Placental pericyte (primary cell): ENCODE measurements around the gene SEMA4A. TPM values are rescaled to one million over a fixed set of nuclear protein-coding genes. Genes with fewer than 3 reads are reported as not detected.

Experiments
- small RNA-seq: library from RNA; depleted of rRNA; stranded (forward); fragments of <200 nt; gene quantifications from one replicate; pipeline ENCODE3, GENCODE V24; 2012; ENCODE audit warnings: low replicate concordance
- total RNA-seq: library from RNA; depleted of rRNA; stranded (reverse); fragments of >200 nt; gene quantifications from 2 replicates; pipeline ENCODE4 v1.2.3, GENCODE V29; 2012

The SEMA4A gene
- 0.43 and 0.44 TPM in 2 replicates for total RNA-seq

DNA sequence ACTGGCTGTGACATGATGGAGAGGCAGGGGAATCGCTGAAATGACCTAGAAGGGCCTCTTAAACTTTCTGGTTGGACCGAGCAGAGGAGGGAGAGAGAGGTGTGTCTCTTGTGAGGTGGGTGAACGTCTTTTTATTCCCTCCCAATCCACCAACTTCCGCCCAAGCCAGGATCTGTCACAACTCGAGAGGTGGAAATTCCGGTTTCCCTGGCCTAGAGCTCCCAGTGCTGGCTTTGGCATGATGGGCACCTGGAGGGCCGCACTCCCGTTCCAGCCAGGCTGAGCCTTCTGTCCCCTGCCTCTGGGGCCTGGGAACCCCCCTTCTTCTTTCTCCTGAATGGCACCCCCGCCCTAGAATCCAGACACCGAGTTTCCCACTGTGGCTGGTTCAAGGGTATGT lies at the start of gene SEMA4A:
Gene SEMA4A (plus strand): TSS at position 224 of the 400 bp plus-strand sequence. CDS start 994 bp downstream, outside the sequence.

DNA sequence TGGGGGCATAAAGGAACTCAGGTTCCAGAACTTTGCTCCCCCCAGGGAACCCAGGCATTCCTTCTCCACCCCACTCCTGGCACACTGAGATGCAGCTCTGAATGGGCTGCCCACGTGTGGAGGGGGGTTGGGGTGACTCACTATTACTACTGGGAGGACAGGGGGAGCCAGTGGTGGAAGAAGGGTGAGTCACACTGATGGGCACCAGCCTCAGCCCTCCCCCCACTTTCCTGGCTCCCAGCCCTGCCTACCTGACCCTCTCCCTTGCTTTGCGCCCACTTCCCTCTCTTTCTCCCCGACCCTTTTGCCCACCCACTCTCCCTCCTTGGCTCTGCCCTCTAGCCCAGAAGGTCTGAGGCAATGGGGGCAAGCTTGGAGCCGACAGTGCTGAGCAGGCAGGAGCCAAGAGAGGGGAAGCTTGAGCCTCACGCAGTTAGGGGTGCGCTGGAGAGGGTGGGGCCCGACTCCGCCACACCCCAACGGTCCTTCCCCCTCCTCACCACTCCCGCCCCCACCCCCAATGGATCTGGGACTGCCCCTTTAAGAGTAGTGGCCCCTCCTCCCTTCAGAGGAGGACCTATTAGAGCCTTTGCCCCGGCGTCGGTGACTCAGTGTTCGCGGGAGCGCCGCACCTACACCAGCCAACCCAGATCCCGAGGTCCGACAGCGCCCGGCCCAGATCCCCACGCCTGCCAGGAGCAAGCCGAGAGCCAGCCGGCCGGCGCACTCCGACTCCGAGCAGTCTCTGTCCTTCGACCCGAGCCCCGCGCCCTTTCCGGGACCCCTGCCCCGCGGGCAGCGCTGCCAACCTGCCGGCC lies 39.1 kb upstream of the SEMA4A start, which contains the start of gene LMNA:
Gene LMNA (plus strand): TSS at position 611 of the 818 bp plus-strand sequence. CDS start 208 bp downstream, outside the sequence.

DNA sequence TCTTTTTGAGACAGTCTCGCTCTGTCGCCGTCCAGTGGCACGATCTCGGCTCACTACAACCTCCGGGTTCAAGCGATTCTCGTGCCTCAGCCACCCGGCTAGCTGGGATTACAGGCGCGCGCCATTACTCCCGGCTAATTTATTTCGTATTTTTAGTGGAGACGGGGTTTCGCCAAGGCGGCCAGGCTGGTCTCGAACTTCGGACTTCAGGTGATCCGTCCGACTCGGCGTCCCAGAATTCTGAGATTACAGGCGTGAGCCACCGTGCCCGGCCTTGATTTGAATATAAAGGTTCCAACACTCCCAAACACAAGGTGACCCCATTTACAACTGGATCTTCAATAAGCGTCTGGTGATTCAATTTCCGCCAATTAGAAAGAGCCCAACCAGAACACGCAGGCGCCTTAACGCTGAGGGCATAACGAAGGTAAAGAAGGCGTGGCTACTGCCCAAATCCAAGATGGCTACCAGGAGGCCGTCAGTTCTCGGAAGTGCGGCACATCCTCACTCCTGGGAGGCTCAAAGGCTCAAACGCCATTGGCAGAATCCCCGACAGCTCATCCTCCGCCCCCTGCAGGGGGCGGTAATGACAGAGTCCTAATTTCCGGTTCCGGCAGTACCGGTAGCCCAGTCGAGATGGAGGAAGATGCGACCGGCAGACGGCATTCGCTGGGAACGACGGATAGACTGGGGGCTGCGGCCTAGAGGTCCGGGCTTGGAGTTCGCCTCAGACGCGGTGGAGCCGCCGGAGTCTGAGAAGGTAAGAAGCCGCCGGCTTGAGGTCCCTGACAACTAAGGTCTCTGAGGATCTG lies 40.3 kb downstream of the SEMA4A start, which contains the start of gene SLC25A44:
Gene SLC25A44 (plus strand): TSS at position 617 of the 812 bp plus-strand sequence. CDS start 5,744 bp downstream, outside the sequence.

DNA sequence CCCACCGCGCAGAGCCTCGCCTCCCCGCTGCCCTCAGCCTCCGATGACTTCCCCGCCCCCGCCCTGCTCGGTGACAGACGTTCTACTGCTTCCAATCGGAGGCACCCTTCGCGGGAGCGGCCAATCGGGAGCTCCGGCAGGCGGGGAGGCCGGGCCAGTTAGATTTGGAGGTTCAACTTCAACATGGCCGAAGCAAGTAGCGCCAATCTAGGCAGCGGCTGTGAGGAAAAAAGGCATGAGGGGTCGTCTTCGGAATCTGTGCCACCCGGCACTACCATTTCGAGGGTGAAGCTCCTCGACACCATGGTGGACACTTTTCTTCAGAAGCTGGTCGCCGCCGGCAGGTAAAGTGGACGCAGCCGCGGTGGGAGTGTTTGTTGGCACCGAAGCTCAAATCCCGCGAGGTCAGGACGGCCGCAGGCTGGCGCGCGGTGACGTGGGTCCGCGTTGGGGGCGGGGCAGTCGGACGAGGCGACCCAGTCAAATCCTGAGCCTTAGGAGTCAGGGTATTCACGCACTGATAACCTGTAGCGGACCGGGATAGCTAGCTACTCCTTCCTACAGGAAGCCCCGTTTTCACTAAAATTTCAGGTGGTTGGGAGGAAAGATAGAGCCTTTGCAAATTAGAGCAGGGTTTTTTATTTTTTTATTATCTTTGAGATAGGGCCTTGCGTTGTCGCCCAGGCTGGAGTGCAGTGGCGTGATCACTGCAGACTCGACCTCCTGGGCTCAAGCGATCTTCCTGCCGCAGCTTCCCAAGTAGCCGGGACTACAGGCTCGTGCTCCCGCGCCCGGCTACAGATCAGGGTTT lies 59.7 kb downstream of the SEMA4A start, which contains the start of gene PMF1:
Gene PMF1 (plus strand): TSS at position 175 of the 811 bp plus-strand sequence. CDS start 9 bp downstream, at position 184.

Small RNA genes within 50 kb of the gene (small RNA-seq; reads per million reads assigned to genes)
- gene RF00568 = not detected

Other genes with a start within 250 kb of the SEMA4A start
- 33.9 and 36.2 TPM in 2 replicates for gene RIT1, start 242.2 kb upstream of the SEMA4A start, total RNA-seq
- 26.3 and 43.5 TPM in 2 replicates for gene KHDC4, start 219.2 kb upstream of the SEMA4A start, total RNA-seq
- not detected in 2 replicates for gene RXFP4, start 211.9 kb upstream of the SEMA4A start, total RNA-seq
- 127 and 243 TPM in 2 replicates for gene ARHGEF2, start 175.0 kb upstream of the SEMA4A start, total RNA-seq
- gene SSR2, start 132.6 kb upstream of the SEMA4A start, total RNA-seq = 525 and 1,330 TPM in 2 replicates
- gene UBQLN4, start 99.8 kb upstream of the SEMA4A start, total RNA-seq = 18.4 and 27.2 TPM in 2 replicates
- gene LAMTOR2, start 98.8 kb upstream of the SEMA4A start, total RNA-seq = 23.4 and 35.2 TPM in 2 replicates
- gene RAB25, start 92.4 kb upstream of the SEMA4A start, total RNA-seq = not detected in 2 replicates
- 0.22 and 2.3 TPM in 2 replicates for gene MEX3A, start 71.1 kb upstream of the SEMA4A start, total RNA-seq
- 571 and 1,162 TPM in 2 replicates for gene LMNA, start 38.9 kb upstream of the SEMA4A start, total RNA-seq
- gene SLC25A44, start 40.5 kb downstream of the SEMA4A start, total RNA-seq = 17.3 and 18.6 TPM in 2 replicates
- 36.5 and 39.2 TPM in 2 replicates for gene PMF1, start 59.4 kb downstream of the SEMA4A start, total RNA-seq
- 0.57 TPM in 1 of 2 replicates, not detected in the other for gene BGLAP, start 88.6 kb downstream of the SEMA4A start, total RNA-seq
- 0.29 and 0.44 TPM in 2 replicates for gene PAQR6, start 94.5 kb downstream of the SEMA4A start, total RNA-seq
- 66.7 and 80.2 TPM in 2 replicates for gene SMG5, start 129.2 kb downstream of the SEMA4A start, total RNA-seq
- 1.4 and 1.8 TPM in 2 replicates for gene TMEM79, start 130.7 kb downstream of the SEMA4A start, total RNA-seq
- gene GLMP, start 142.1 kb downstream of the SEMA4A start, total RNA-seq = 55.1 and 111 TPM in 2 replicates
- gene VHLL, start 145.7 kb downstream of the SEMA4A start, total RNA-seq = 0.29 TPM in 1 of 2 replicates, not detected in the other
- gene CCT3, start 184.7 kb downstream of the SEMA4A start, total RNA-seq = 235 and 416 TPM in 2 replicates
- gene TSACC, start 184.9 kb downstream of the SEMA4A start, total RNA-seq = not detected in 2 replicates
- gene RHBG, start 215.6 kb downstream of the SEMA4A start, total RNA-seq = 0.14 TPM in 1 of 2 replicates, not detected in the other